SK-N-SH (cell line): ENCODE data around the gene PRR11.

Source experiments
- CHD2 ChIP-seq: fragments of 150-350 bp; IDR thresholded peaks from 2 replicates; pipeline ENCODE4 v1.6.1; 2018; ENCODE audit warnings: low read length; ENCODE audit not compliant: partially characterized antibody
- CTCF ChIP-seq: fragments of 200-600 bp; sonication (generic); IDR thresholded peaks from 2 replicates; pipeline ENCODE4 v1.6.1; 2017; ENCODE audit warnings: antibody characterized with exemption, mild to moderate bottlenecking, moderate library complexity
- EP300 ChIP-seq, 2 experiments: IDR thresholded peaks; 2 replicates each; pipeline versions ENCODE4 v1.4.0 to v1.6.1; 2012; ENCODE audit warnings: borderline replicate concordance in 1 of 2, low read depth in 1 of 2, low read length in 1 of 2
- EZH2phosphoT487 ChIP-seq: fragments of 200-600 bp; sonication (generic); IDR thresholded peaks from 2 replicates; pipeline ENCODE4 v1.6.1; 2017; ENCODE audit warnings: low read depth, mixed run types, mild to moderate bottlenecking, antibody characterized with exemption, moderate library complexity, borderline replicate concordance
- FOXM1 ChIP-seq: IDR thresholded peaks from 2 replicates; pipeline ENCODE4 v1.4.0; 2012; ENCODE audit warnings: low read depth, mild to moderate bottlenecking
- JUND ChIP-seq: IDR thresholded peaks from 2 replicates; pipeline ENCODE4 v1.4.0; 2012
- MAX ChIP-seq: IDR thresholded peaks from 2 replicates; pipeline ENCODE4 v1.4.0; 2012; ENCODE audit warnings: low read depth
- NFIC ChIP-seq: IDR thresholded peaks from 2 replicates; pipeline ENCODE4 v1.4.0; 2012; ENCODE audit warnings: borderline replicate concordance
- NRF1 ChIP-seq: IDR thresholded peaks from 2 replicates; pipeline ENCODE4 v1.6.1; 2012; ENCODE audit warnings: low read depth, mild to moderate bottlenecking, low read length
- PBX3 ChIP-seq: IDR thresholded peaks from 2 replicates; pipeline ENCODE4; 2012
- POLR2AphosphoS5 ChIP-seq: IDR thresholded peaks from 2 replicates; pipeline ENCODE4 v1.6.1; 2012; ENCODE audit warnings: low read depth, low read length
- RCOR1 ChIP-seq: fragments of 150-350 bp; IDR thresholded peaks from 2 replicates; pipeline ENCODE4 v1.6.1; 2017; ENCODE audit warnings: antibody characterized with exemption, low read length
- REST ChIP-seq: IDR thresholded peaks from 2 replicates; pipeline ENCODE4 v1.6.1; 2012; ENCODE audit warnings: mild to moderate bottlenecking, low read depth, low read length, moderate library complexity
- YY1 ChIP-seq: IDR thresholded peaks from 2 replicates; pipeline ENCODE4 v1.4.0; 2012; ENCODE audit warnings: low read depth, mild to moderate bottlenecking

GRCh38 chr17:59151006-59151405 lies 4.5 kb upstream of the PRR11 start:
- TF ChIP-seq MAX: no peak
- TF ChIP-seq CTCF: no peak
- TF ChIP-seq POLR2AphosphoS5: no peak
- no peak for TF ChIP-seq CHD2
- TF ChIP-seq REST: no peak
- no peak for TF ChIP-seq EP300 (IDR thresholded peaks at IDR 0.05; ENCODE audit: borderline replicate concordance in 1 of 2, low read depth in 1 of 2, low read length in 1 of 2)
- no peak for TF ChIP-seq YY1
- no peak for TF ChIP-seq NRF1
- TF ChIP-seq FOXM1: no peak
- no peak for TF ChIP-seq PBX3
- no peak for TF ChIP-seq NFIC
- no peak for TF ChIP-seq RCOR1
- TF ChIP-seq JUND: no peak
- no peak for TF ChIP-seq EZH2phosphoT487
